ENCODE data around the gene QRSL1.

QRSL1 gene

DNA sequence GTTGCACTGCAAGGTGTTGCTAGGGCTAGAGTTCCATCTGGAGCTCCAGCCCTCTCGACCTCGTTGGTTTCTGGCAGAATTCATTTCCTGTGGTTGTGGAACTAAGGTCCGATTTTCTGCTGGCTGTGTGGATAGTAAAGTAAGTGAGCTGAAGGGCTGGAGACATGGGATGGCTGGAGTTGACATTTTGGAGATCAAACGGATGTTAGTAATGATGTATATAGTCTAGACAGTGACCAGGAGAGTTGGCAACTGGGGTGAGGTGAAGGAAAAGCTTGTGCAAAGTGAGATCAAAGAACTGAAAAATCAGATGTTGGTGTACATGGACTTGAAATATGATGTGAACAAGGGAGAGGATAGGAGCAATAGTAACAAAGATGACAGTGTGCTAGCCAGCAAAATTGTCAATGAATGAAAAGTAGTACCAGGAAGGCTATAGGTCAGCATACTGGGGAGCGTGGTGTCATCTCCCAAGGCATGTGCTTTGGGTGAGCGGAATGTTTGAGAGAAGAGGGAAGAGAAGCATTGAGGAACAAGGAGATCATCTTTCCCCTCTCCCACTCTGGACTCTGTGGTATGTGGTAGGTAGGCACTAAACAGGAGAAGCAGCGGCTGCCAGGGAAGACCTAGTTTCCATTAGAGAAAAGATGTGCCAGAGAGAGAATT, 7.8 kb downstream of the QRSL1 start:
- FAIRE-seq, result no peak
- no peak for TF ChIP-seq POLR2A (IDR thresholded peaks at IDR 0.05; ENCODE audit: low read depth, low read length)

GRCh38 chr6:106637717-106638341, 8.5 kb downstream of the QRSL1 start:
- DNase-seq (ENCODE audit: insufficient read length, low spot score) (no peak), FAIRE-seq (no peak)
- no peak for TF ChIP-seq POLR2A (IDR thresholded peaks at IDR 0.05; ENCODE audit: low read depth, low read length)

More for the DNA sequence above, 7.8 kb downstream of the QRSL1 start:
- DNase-seq (ENCODE audit: insufficient read length, low spot score), result no peak

DNA sequence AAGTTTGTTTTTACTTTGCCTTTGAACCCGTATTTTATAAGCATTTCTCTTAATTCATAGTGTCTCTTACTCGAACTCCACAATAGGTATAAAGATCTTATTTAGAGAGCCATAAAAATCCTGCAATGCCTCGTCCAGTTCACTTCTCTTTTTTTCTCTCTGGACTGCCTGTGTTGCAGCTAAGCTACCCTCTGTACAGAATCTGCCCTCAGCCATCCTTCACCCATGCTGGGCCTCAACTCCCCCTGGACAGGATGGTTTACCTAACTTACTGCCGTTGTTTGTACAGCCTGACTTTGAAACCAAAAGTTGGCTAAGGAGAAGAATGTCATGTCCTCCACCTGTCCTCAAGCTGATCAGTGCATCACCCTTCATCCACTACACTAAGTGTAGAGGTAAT, 10.4 kb downstream of the QRSL1 start:
- FAIRE-seq (no peak), DNase-seq (ENCODE audit: insufficient read length, low spot score) (no peak)
- TF ChIP-seq POLR2A (IDR thresholded peaks at IDR 0.05; ENCODE audit: low read depth, low read length), result no peak

- no peak for DNase-seq (ENCODE audit: insufficient read length, low spot score)
- TF ChIP-seq POLR2A (IDR thresholded peaks at IDR 0.05; ENCODE audit: low read depth, low read length), result no peak
- FAIRE-seq, result no peak
Measured at GRCh38 chr6:106642476-106642875, 13.1 kb downstream of the QRSL1 start.

DNA sequence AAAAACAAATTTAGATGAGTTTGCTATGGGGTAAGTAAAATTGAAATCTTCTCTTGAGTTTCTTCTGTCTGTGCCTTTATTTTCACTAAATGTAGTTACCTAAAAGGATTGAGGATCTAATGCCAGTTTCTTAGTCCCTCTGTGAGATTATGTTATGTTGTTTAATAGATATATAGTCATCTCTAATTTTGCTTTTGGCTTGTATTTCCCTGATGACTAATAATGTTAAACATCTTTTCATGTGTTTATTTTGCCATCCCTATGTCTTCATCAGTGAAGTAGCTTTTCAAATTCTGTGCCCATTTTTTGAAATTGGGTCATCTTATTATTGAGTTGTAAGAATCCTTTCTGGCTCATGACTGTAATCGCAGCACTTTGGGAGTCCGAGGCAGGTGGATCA, 13.7 kb downstream of the QRSL1 start:
- no peak for TF ChIP-seq POLR2A (IDR thresholded peaks at IDR 0.05; ENCODE audit: low read depth, low read length)
- no peak for DNase-seq (ENCODE audit: insufficient read length, low spot score)
- no peak for FAIRE-seq

- FAIRE-seq, result no peak
Measured at GRCh38 chr6:106648651-106649308, 19.4 kb downstream of the QRSL1 start.

GRCh38 chr6:106658469-106658868, 29.1 kb downstream of the QRSL1 start:
- DNase-seq (ENCODE audit: insufficient read length, low spot score) (no peak), FAIRE-seq (no peak)
- no peak for TF ChIP-seq POLR2A (IDR thresholded peaks at IDR 0.05; ENCODE audit: low read depth, low read length)

More at GRCh38 chr6:106648651-106649308, 19.4 kb downstream of the QRSL1 start:
- no peak for TF ChIP-seq POLR2A (IDR thresholded peaks at IDR 0.05; ENCODE audit: low read depth, low read length)
- DNase-seq (ENCODE audit: insufficient read length, low spot score), result no peak

- TF ChIP-seq POLR2A (IDR thresholded peaks at IDR 0.05; ENCODE audit: low read depth, low read length), result no peak
- FAIRE-seq (no peak), DNase-seq (ENCODE audit: insufficient read length, low spot score) (no peak)
Measured at GRCh38 chr6:106659859-106660258, 30.5 kb downstream of the QRSL1 start.

DNA sequence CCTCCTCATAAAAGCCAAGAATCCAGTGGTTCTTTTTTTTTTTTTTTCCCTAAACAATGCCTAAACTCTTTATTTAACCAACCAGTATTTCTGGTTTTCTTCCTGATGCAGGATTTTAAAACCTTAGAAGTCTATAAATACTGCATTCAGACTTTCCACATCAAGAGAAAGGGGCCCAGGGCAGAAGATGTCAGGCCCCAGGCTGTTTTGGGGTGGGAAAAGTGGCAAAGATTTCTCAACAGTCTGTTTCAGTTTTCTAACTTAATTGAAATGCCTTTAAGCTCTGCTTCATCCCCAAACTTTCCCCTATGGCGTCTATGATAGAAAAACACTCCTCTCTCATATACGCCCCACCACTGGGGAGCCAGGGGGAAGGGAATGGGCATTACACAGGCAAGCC, 33.1 kb downstream of the QRSL1 start:
- no peak for TF ChIP-seq POLR2A (IDR thresholded peaks at IDR 0.05; ENCODE audit: low read depth, low read length)
- no peak for DNase-seq (ENCODE audit: insufficient read length, low spot score)
- no peak for FAIRE-seq

- TF ChIP-seq POLR2A (IDR thresholded peaks at IDR 0.05; ENCODE audit: low read depth, low read length), result no peak
- DNase-seq (ENCODE audit: insufficient read length, low spot score) (no peak), FAIRE-seq (no peak)
Measured at GRCh38 chr6:106666282-106667021, 37.1 kb downstream of the QRSL1 start.

DNA sequence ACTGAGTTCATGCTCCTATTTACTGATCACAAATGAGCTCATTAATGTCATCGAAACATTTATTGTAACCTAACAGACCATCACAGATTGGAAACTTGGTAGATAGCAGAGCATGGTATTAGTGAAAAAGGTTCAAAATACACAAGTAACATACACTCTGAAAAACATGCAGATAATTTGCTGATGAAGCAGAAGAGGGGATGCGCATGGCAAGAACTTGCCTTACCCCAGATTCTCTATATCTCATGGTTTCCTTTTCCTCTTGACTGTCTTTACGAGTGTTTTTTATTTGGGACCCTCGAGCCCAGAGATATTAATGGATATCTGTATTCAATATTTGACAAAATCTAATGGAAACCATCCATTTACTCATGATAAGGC, 37.6 kb downstream of the QRSL1 start:
- no peak for TF ChIP-seq POLR2A (IDR thresholded peaks at IDR 0.05; ENCODE audit: low read depth, low read length)
- DNase-seq (ENCODE audit: insufficient read length, low spot score) (no peak), FAIRE-seq (no peak)

DNA sequence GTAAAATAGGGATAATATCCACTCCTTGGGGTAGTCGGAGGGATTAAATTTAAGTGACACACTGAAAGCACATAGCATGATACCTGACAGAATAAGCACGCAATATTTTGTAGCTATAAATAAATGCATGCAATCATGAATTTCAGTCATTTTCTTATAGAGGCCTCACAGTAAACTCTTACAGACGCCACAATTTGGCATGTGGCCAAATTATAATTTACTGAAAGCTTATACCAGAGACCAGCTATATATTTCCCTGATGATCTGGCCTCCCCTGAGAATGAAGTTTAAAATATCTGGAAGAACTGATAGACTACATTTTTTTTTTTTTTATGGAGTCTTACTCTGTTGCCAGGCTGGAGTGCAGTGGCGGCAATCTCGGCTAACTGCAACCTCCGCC, 40.9 kb downstream of the QRSL1 start:
- no peak for TF ChIP-seq POLR2A (IDR thresholded peaks at IDR 0.05; ENCODE audit: low read depth, low read length)
- no peak for FAIRE-seq
- no peak for DNase-seq (ENCODE audit: insufficient read length, low spot score)

GRCh38 chr6:106671651-106672050, 42.3 kb downstream of the QRSL1 start:
- TF ChIP-seq POLR2A (IDR thresholded peaks at IDR 0.05; ENCODE audit: low read depth, low read length), result no peak
- FAIRE-seq, result no peak
- no peak for DNase-seq (ENCODE audit: insufficient read length, low spot score)

DNA sequence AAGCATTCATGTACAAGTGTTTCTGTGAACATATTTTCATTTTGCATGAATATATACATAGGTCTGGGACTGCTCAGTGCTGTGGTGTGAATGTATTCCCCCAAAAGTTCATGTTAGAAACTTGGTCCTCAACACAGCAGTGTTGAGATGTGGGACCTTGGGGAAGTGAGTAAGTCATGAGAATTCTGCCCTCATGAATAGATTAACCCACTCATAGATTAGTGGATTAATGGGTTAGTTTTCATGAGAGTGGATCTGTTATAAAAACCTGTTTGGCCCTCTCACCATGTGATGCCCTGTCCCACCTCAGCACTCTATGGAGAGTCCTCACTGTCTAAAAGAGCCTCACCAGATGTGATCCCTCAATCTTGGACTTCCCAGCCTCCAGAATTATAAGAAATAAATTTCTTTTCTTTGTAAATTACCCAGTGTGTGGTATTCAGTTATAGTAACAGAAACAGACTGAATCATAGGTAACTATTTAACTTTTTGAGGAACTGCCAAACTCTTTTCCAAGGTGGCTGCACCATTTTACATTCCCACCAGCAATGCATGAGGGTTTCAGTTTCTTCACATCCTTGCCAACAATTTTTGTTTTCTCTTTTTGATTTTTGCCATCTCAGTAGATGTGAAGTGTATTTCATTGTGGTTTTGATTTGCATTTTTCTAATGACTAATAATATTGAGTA, 45.3 kb downstream of the QRSL1 start:
- TF ChIP-seq POLR2A (IDR thresholded peaks at IDR 0.05; ENCODE audit: low read depth, low read length), result no peak
- DNase-seq (ENCODE audit: insufficient read length, low spot score) (no peak), FAIRE-seq (no peak)
